Neural crest cell (in vitro differentiated cells): Measurements from ENCODE around the gene C14orf180. TPM values are rescaled to one million over a fixed set of nuclear protein-coding genes. Genes with fewer than 3 reads are reported as not detected.

Experiments used
- total RNA-seq: library from RNA; stranded (reverse); gene quantifications from 2 replicates; pipeline ENCODE4 v1.2.1, GENCODE V29; 2021

C14orf180 gene
- total RNA-seq, 1 donor from 2014 or later: not detected

Other genes with a start within 250 kb of the C14orf180 start
- 19.4 and 20.2 TPM in 2 replicates for gene TMEM179, start 25.0 kb downstream of the C14orf180 start, total RNA-seq
- gene INF2, start 109.9 kb downstream of the C14orf180 start, total RNA-seq: 60.6 and 61.7 TPM in 2 replicates
- 4.4 and 5.0 TPM in 2 replicates for gene ADSS1, start 144.5 kb downstream of the C14orf180 start, total RNA-seq
- gene SIVA1, start 173.4 kb downstream of the C14orf180 start, total RNA-seq: 109 and 121 TPM in 2 replicates
- 179 and 191 TPM in 2 replicates for gene AKT1, start 216.0 kb downstream of the C14orf180 start, total RNA-seq
- gene ZBTB42, start 221.3 kb downstream of the C14orf180 start, total RNA-seq: 2.2 and 2.7 TPM in 2 replicates